ENCODE measurements around the gene VAV3.

DNA sequence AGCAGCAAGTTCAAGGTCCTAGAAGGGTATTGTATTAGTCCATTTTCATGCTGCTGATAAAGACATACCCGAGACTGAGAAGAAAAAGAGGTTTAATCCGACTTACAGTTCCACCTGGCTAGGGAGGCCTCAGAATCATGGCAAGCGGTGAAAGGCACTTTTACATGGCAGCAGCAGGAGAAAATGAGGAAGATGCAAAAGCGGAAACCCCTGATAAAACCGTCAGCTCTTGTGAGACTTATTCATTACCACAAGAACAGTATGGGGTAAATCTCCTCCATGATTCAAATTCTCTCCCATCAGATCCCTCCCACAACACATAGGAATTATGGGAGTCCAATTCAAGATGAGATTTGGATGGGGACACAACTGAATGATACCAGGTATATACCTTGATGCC lies 414.6 kb downstream of the VAV3 start:
- no peak for TF ChIP-seq HDAC2 (IDR thresholded peaks at IDR 0.05; ENCODE audit: borderline replicate concordance in 1 of 2, low read depth in 2 of 2, low read length in 2 of 2)
- TF ChIP-seq KDM5A (IDR thresholded peaks at IDR 0.05; ENCODE audit: low read length) = no peak
- no peak for TF ChIP-seq POLR2AphosphoS5 (IDR thresholded peaks at IDR 0.05; ENCODE audit: low read depth, low read length)
